Left cardiac atrium (tissue), 4 donors: Measurements from ENCODE around the gene LMNTD1. TPM values are rescaled to one million over a fixed set of nuclear protein-coding genes. Genes with fewer than 3 reads are reported as not detected.
"Not testable (repeated sequence)": the region's sequence is repeated elsewhere in the genome, so short reads cannot be mapped to it uniquely, and the experiment has no call there.

ENCODE experiments used
- ATAC-seq, 2 donors: fragments of 200-7000 bp; cut with Tn5 transposase; one replicate each; pipeline ENCODE4 v1.9.1; 2020; ENCODE audit warnings: mild to moderate bottlenecking in 2 of 2, moderate library complexity in 2 of 2
- DNase-seq: peaks from one replicate; pipeline ENCODE4 v3.0.0-alpha.2; 2020
- intact Hi-C, 2 donors: fragments of 100-400 bp; cut with DNase I; formaldehyde crosslinking; loops; one replicate each; pipeline versions ENCODE4 v1.14.1 to v1.15.1; 2022 to 2023
- total RNA-seq, 2 donors: library from RNA; stranded (reverse); fragmentation: NEBNext Ultra II Directional; extraction: Animal tissue kit (Norgen Biotek cat#: 25700); gene quantifications; one replicate each; pipeline ENCODE4 v1.2.1, GENCODE V29; 2021
- donor health status: DM: no; HTN: yes; CAD: no.
- donor health status: DM: no; HTN: yes; CAD: no; lungs with severe emphysema.
- donor health status: DM: yes; HTN: yes; CAD: no.
- donor health status: Dilated cardiomyopathy.

The LMNTD1 gene
- total RNA-seq, 2 donors from 2014 or later: 0.58 to 0.82 TPM

GRCh38 chr12:25447046-25447445 lies 106.0 kb downstream of the LMNTD1 start:
- intact Hi-C loops: no loop called here
- DNase-seq (no peak), ATAC-seq (no peak)

- intact Hi-C loops: loop anchor here in 1 of 2 donors (5.0 kb wide), 3 partner anchors 119 to 654 kb away; no protein-coding TSS in a partner anchor
- DNase-seq: no peak
- no peak for ATAC-seq
These were observed 114.4 kb downstream of the LMNTD1 start for GRCh38 chr12:25438638-25439037.

- DNase-seq (no peak), ATAC-seq (peak; percentile 74 to 84)
- intact Hi-C loops: loop anchor here in 1 of 2 donors (5.0 kb wide), 3 partner anchors 121 to 656 kb away; no protein-coding TSS in a partner anchor
These were observed 116.7 kb downstream of the LMNTD1 start for GRCh38 chr12:25436206-25437030.

- intact Hi-C loops: loop anchor here in 1 of 2 donors (5.0 kb wide), 3 partner anchors 122 to 657 kb away; no protein-coding TSS in a partner anchor
- no peak for ATAC-seq
These were observed 117.7 kb downstream of the LMNTD1 start for GRCh38 chr12:25435431-25435830.

GRCh38 chr12:25434515-25434914 lies 118.6 kb downstream of the LMNTD1 start:
- DNase-seq (no peak), ATAC-seq (no peak)
- intact Hi-C loops: no loop called here

More at GRCh38 chr12:25435431-25435830, 117.7 kb downstream of the LMNTD1 start:
- DNase-seq: no peak

- ATAC-seq: peak in 1 of 2 donors; percentile 57
- intact Hi-C loops: no loop called here
- no peak for DNase-seq
These were observed 119.3 kb downstream of the LMNTD1 start for GRCh38 chr12:25433581-25434325.

- intact Hi-C loops: no loop called here
- ATAC-seq: no peak
- no peak for DNase-seq
These were observed 120.1 kb downstream of the LMNTD1 start for GRCh38 chr12:25433024-25433423.

- intact Hi-C loops: no loop called here
- DNase-seq: no peak
- ATAC-seq: no peak
These were observed 125.5 kb downstream of the LMNTD1 start for GRCh38 chr12:25427337-25428249.

GRCh38 chr12:25426821-25427220 lies 126.3 kb downstream of the LMNTD1 start:
- DNase-seq, ATAC-seq, intact Hi-C loops: not testable (repeated sequence)
